ENCODE results near the gene JAK3. TPM values are rescaled to one million over a fixed set of nuclear protein-coding genes. Genes with fewer than 3 reads are reported as not detected.

JAK3 gene
- total and polyA plus RNA-seq, 4 donors, result 0.87 to 7.1 (median 3.0) TPM

- TF ChIP-seq, protein P1, sequence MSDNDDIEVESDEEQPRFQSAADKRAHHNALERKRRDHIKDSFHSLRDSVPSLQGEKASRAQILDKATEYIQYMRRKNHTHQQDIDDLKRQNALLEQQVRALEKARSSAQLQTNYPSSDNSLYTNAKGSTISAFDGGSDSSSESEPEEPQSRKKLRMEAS (IDR thresholded peaks at IDR 0.05), result no peak
These were observed 12.7 kb upstream of the JAK3 start (continued) for GRCh38 chr19:17860331-17860992.

DNA sequence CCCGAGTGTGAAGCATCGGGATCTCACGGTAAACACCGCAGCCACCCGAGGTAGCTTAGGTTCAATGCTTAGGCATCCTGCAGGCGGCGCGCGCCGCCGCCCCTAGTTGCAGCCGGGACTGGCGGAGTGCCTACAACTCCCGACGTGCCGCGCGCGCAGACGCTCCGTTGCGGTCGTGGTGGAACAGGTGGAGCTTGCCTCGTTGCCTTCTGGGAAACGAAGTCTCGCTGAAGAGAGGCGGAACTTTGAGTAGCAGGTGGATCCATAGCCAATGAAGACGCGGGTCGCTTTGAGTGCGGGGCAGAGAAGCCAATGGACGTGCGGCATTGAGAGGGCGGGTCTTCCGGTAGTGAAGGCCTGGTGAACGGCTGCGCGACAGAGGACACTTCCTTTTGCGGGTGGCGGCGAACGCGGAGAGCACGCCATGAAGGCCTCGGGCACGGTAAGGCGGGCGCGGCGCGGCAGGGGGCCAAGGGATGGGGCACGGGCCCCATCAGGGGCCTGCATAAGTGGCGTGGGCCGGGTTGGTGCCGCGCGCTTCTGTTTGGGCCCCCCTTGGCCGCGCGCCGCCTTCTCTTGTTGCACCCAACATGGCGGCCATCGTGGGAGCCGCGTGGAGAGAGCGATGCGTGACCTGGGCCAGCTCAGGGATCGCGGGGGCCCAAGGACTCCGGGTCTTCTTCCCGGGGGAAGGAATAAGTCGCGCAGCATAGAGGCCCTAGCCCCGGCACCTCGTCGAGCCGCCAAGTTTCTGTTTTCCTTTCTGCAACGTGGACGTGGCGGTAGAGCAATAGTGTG is 11.9 kb upstream of the JAK3 start, which contains the start of gene RPL18A:
Gene RPL18A (plus strand): TSS at position 378 of the 798 bp plus-strand sequence. CDS start 47 bp downstream, at position 425.
- Histone ChIP-seq H3K4me3 (ENCODE audit: low read depth in 1 of 3, low read length in 3 of 3) (peak within 1 kb of the TSS; percentile 87 to 99 (median 91)), H3K36me3 (ENCODE audit: control insufficient read depth in 4 of 4, insufficient read depth in 3 of 4, low read depth in 1 of 4, low read length in 3 of 4) (peaks cover 17 to 31% (median 23%) of the 10 kb centered on the region in 4 donors), H3K9ac (ENCODE audit: low read depth in 1 of 2, low read length in 2 of 2) (peak within 1 kb of the TSS; percentile 83 to 93), H3K27me3 (ENCODE audit: control insufficient read depth in 4 of 4, insufficient read depth in 4 of 4, low read length in 3 of 4) (no peaks in the 10 kb centered on the region), H3K4me1 (ENCODE audit: control insufficient read depth in 4 of 4, insufficient read depth in 4 of 4, low read length in 3 of 4) (peaks cover 3 to 18% (median 13%) of the 10 kb centered on the region in 4 donors), H3K27ac (ENCODE audit: low read depth in 1 of 2, low read length in 2 of 2) (peak within 1 kb of the TSS; percentile 79 to 80), H3K9me3 (ENCODE audit: control insufficient read depth in 4 of 4, low read length in 3 of 4) (no peaks in the 10 kb centered on the region)
- no peak for TF ChIP-seq HNF4G (IDR thresholded peaks at IDR 0.05)
- TF ChIP-seq SP1 (IDR thresholded peaks at IDR 0.05), result peak; percentile 96
- no peak for TF ChIP-seq JUND (IDR thresholded peaks at IDR 0.05)
- no peak for TF ChIP-seq HNF4A (conservative IDR thresholded peaks at IDR 0.05)
- peak; percentile 96 for TF ChIP-seq YY1 (IDR thresholded peaks at IDR 0.05)
- TF ChIP-seq, protein P2, sequence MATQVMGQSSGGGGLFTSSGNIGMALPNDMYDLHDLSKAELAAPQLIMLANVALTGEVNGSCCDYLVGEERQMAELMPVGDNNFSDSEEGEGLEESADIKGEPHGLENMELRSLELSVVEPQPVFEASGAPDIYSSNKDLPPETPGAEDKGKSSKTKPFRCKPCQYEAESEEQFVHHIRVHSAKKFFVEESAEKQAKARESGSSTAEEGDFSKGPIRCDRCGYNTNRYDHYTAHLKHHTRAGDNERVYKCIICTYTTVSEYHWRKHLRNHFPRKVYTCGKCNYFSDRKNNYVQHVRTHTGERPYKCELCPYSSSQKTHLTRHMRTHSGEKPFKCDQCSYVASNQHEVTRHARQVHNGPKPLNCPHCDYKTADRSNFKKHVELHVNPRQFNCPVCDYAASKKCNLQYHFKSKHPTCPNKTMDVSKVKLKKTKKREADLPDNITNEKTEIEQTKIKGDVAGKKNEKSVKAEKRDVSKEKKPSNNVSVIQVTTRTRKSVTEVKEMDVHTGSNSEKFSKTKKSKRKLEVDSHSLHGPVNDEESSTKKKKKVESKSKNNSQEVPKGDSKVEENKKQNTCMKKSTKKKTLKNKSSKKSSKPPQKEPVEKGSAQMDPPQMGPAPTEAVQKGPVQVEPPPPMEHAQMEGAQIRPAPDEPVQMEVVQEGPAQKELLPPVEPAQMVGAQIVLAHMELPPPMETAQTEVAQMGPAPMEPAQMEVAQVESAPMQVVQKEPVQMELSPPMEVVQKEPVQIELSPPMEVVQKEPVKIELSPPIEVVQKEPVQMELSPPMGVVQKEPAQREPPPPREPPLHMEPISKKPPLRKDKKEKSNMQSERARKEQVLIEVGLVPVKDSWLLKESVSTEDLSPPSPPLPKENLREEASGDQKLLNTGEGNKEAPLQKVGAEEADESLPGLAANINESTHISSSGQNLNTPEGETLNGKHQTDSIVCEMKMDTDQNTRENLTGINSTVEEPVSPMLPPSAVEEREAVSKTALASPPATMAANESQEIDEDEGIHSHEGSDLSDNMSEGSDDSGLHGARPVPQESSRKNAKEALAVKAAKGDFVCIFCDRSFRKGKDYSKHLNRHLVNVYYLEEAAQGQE (IDR thresholded peaks at IDR 0.05), result peak; percentile 90
- no peak for TF ChIP-seq FOXA1 (IDR thresholded peaks at IDR 0.05)
- TF ChIP-seq RAD21 (IDR thresholded peaks at IDR 0.05), result peak; percentile 79 to 82
- peak; percentile 93 for TF ChIP-seq TAF1 (conservative IDR thresholded peaks at IDR 0.05)
- TF ChIP-seq, protein P1 (IDR thresholded peaks at IDR 0.05), result no peak
- no peak for TF ChIP-seq FOXA2 (IDR thresholded peaks at IDR 0.05)
- no peak for TF ChIP-seq EGR1 (IDR thresholded peaks at IDR 0.05; ENCODE audit: low read depth in 2 of 2)
- TF ChIP-seq RXRA (IDR thresholded peaks at IDR 0.05), result peak; percentile 4 to 44
- peak; percentile 86 to 97 for TF ChIP-seq GABPA (IDR thresholded peaks at IDR 0.05 in 1 of 2, conservative IDR thresholded peaks at IDR 0.05 in 1 of 2)
- TF ChIP-seq, protein P3, sequence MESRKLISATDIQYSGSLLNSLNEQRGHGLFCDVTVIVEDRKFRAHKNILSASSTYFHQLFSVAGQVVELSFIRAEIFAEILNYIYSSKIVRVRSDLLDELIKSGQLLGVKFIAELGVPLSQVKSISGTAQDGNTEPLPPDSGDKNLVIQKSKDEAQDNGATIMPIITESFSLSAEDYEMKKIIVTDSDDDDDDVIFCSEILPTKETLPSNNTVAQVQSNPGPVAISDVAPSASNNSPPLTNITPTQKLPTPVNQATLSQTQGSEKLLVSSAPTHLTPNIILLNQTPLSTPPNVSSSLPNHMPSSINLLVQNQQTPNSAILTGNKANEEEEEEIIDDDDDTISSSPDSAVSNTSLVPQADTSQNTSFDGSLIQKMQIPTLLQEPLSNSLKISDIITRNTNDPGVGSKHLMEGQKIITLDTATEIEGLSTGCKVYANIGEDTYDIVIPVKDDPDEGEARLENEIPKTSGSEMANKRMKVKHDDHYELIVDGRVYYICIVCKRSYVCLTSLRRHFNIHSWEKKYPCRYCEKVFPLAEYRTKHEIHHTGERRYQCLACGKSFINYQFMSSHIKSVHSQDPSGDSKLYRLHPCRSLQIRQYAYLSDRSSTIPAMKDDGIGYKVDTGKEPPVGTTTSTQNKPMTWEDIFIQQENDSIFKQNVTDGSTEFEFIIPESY (IDR thresholded peaks at IDR 0.05), result no peak
- TF ChIP-seq, protein P4, sequence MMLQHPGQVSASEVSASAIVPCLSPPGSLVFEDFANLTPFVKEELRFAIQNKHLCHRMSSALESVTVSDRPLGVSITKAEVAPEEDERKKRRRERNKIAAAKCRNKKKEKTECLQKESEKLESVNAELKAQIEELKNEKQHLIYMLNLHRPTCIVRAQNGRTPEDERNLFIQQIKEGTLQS (IDR thresholded peaks at IDR 0.05), result no peak
- no peak for TF ChIP-seq NR2F2 (IDR thresholded peaks at IDR 0.05)
- TF ChIP-seq, protein P5, sequence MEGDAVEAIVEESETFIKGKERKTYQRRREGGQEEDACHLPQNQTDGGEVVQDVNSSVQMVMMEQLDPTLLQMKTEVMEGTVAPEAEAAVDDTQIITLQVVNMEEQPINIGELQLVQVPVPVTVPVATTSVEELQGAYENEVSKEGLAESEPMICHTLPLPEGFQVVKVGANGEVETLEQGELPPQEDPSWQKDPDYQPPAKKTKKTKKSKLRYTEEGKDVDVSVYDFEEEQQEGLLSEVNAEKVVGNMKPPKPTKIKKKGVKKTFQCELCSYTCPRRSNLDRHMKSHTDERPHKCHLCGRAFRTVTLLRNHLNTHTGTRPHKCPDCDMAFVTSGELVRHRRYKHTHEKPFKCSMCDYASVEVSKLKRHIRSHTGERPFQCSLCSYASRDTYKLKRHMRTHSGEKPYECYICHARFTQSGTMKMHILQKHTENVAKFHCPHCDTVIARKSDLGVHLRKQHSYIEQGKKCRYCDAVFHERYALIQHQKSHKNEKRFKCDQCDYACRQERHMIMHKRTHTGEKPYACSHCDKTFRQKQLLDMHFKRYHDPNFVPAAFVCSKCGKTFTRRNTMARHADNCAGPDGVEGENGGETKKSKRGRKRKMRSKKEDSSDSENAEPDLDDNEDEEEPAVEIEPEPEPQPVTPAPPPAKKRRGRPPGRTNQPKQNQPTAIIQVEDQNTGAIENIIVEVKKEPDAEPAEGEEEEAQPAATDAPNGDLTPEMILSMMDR (IDR thresholded peaks at IDR 0.05; ENCODE audit: low read depth, low read length, missing input control), result peak; percentile 54
- peak; percentile 96 for DNase-seq (ENCODE audit: low spot score)
- under 1% methylated on average over 80 of the region's 80 CpGs for WGBS
